ENCODE measurements around the gene CCDC69. TPM values are rescaled to one million over a fixed set of nuclear protein-coding genes. Genes with fewer than 3 reads are reported as not detected.
A peak's percentile ranks its signal among the peaks of the same experiment; 100 is the strongest.

CCDC69 gene
- total and polyA plus RNA-seq, 10 of the 15 experiments (the other 5 are each of a cell fraction or from before 2014, with no cell fraction given) = 13.5 to 106 (median 70.1) TPM

- TF ChIP-seq CUX1 (IDR thresholded peaks at IDR 0.05; ENCODE audit: insufficient replicate concordance, low read depth, low read length) (peak; percentile 45), ATF3 (IDR thresholded peaks at IDR 0.05; ENCODE audit: borderline replicate concordance, extremely low read depth, low read depth, low read length) (no peak), BACH1 (IDR thresholded peaks at IDR 0.05; ENCODE audit: borderline replicate concordance) (peak; percentile 63), SKIL (IDR thresholded peaks at IDR 0.05; ENCODE audit: low read depth, poor library complexity, severe bottlenecking) (peak; percentile 64), MEF2A (IDR thresholded peaks at IDR 0.05; ENCODE audit: insufficient read depth, low read depth, low read length) (0 out of 2 replicates have a peak, but pooled peaks have one; percentile 4), BCL11A (IDR thresholded peaks at IDR 0.05; ENCODE audit: low read depth, low read length) (peak; percentile 22; the same call in 1 of the 2 replicates), ZBTB11 (CRISPR knock-in tag; IDR thresholded peaks at IDR 0.05) (0 out of 2 replicates have a peak, but pooled peaks have one; percentile 17), MLLT1 (IDR thresholded peaks at IDR 0.05) (peak; percentile 65; the same call in 1 of the 2 replicates), POLR2A (IDR thresholded peaks at IDR 0.05; ENCODE audit: low read depth, low read length) (peak; percentile 93), HSF1 (IDR thresholded peaks at IDR 0.05; ENCODE audit: low read depth, low read length) (0 out of 2 replicates have a peak, but pooled peaks have one; percentile 46), NR2F1 (conservative IDR thresholded peaks at IDR 0.05) (peak; percentile 47), RELA (IDR thresholded peaks at IDR 0.05; ENCODE audit: borderline replicate concordance, partially characterized antibody) (no peak), RAD51 (IDR thresholded peaks at IDR 0.05) (no peak)
These were observed 9.9 kb downstream of the CCDC69 start (continued) for GRCh38 chr5:151213803-151214613.

All from GM12878 (cell line).